B cell (primary cell): ENCODE measurements around the gene LRPPRC. TPM values are rescaled to one million over a fixed set of nuclear protein-coding genes. Genes with fewer than 3 reads are reported as not detected.

Experiments used
- ATAC-seq: fragments of 200-7000 bp; cut with Tn5 transposase; one replicate; pipeline ENCODE4 v1.10.0; 2021; ENCODE audit warnings: low read depth, mild to moderate bottlenecking, moderate number of reproducible peaks, moderate library complexity
- CTCF ChIA-PET: fragments of 350-600 bp; sonication (Branson Sonifier 250); formaldehyde crosslinking; loops from one replicate; lab custom pipeline; 2021; ENCODE audit warnings: antibody characterized with exemption, inconsistent platforms; lab: Charles Lee
- POLR2A ChIA-PET: fragments of 350-600 bp; sonication (Branson Sonifier 250); formaldehyde crosslinking; loops from one replicate; lab custom pipeline; 2021; ENCODE audit warnings: antibody characterized with exemption; lab: Charles Lee
- DNase-seq: peaks from one replicate; pipeline ENCODE4 v3.0.0; 2013
- H2AFZ ChIP-seq: 2 replicates; pipeline ENCODE4 v1.6.1; 2012; ENCODE audit warnings: mild to moderate bottlenecking, low read depth, low read length; ENCODE audit not compliant: insufficient read depth, poor library complexity, severe bottlenecking
- H3K27ac ChIP-seq, 2 donors: 1 replicate in 1 of 2; 2 replicates in 1 of 2; pipeline ENCODE4 v1.5.1; 2012 to 2013; ENCODE audit warnings: low read length in 2 of 2, mild to moderate bottlenecking in 2 of 2, moderate library complexity in 1 of 2
- H3K27me3 ChIP-seq, 4 experiments: fragments of 200-600 bp in 1 of 4; sonication (generic) in 1 of 4; replicated peaks in 1 of 4; 1 replicate in 2 of 4; 2 replicates in 2 of 4; pipeline versions ENCODE4 v1.6.1 to v1.7.0; 2013 to 2016; ENCODE audit warnings: low read length in 3 of 4, mild to moderate bottlenecking in 2 of 4, mixed read lengths in 1 of 4, moderate library complexity in 1 of 4; ENCODE audit not compliant: insufficient read depth in 4 of 4, control insufficient read depth in 3 of 4; ENCODE audit errors: control extremely low read depth in 1 of 4
- H3K36me3 ChIP-seq, 2 experiments: replicated peaks in 1 of 2; 1 replicate in 1 of 2; 2 replicates in 1 of 2; pipeline versions ENCODE4 v1.6.1 to v1.7.1; 2013; ENCODE audit warnings: low read length in 1 of 2; ENCODE audit not compliant: insufficient read depth in 2 of 2, control insufficient read depth in 1 of 2; ENCODE audit errors: control extremely low read depth in 1 of 2, extremely low read depth in 1 of 2
- H3K4me1 ChIP-seq, 2 donors: fragments of 200-600 bp in 1 of 2; sonication (generic) in 1 of 2; 1 replicate in 1 of 2; 2 replicates in 1 of 2; pipeline versions ENCODE4 v1.5.1 to v1.6.1; 2013 to 2017; ENCODE audit warnings: low read length in 2 of 2; ENCODE audit not compliant: control insufficient read depth in 2 of 2, insufficient read depth in 2 of 2
- H3K4me2 ChIP-seq: replicated peaks from 2 replicates; pipeline ENCODE3; 2012; ENCODE audit warnings: mild to moderate bottlenecking, low read depth, low read length; ENCODE audit not compliant: poor library complexity, severe bottlenecking
- H3K4me3 ChIP-seq, 5 experiments: fragments of 200-600 bp in 1 of 5; sonication (generic) in 1 of 5; 1 replicate in 3 of 5; 2 replicates in 2 of 5; pipeline versions ENCODE4 v1.5.1 to v1.7.0; 2011 to 2016; ENCODE audit warnings: low read length in 4 of 5, mild to moderate bottlenecking in 4 of 5, low read depth in 2 of 5, control low read depth in 1 of 5, moderate library complexity in 1 of 5; ENCODE audit not compliant: insufficient read depth in 1 of 5; ENCODE audit errors: control extremely low read depth in 1 of 5, extremely low read depth in 1 of 5
- H3K79me2 ChIP-seq: fragments of 200-600 bp; sonication (generic); one replicate; pipeline ENCODE4 v1.6.0; 2016; ENCODE audit warnings: low read length; ENCODE audit not compliant: control insufficient read depth, insufficient read depth
- H3K9ac ChIP-seq: fragments of 200-600 bp; sonication (generic); 2 replicates; pipeline ENCODE4 v1.6.1; 2017; ENCODE audit warnings: mild to moderate bottlenecking, low read length, moderate library complexity
- H3K9me3 ChIP-seq, 3 donors: one replicate each; pipeline versions ENCODE4 v1.6.1 to v1.7.1; 2013; ENCODE audit warnings: low read length in 2 of 3; ENCODE audit not compliant: control insufficient read depth in 2 of 3, insufficient read depth in 1 of 3; ENCODE audit errors: control extremely low read depth in 1 of 3
- H4K20me1 ChIP-seq: 2 replicates; pipeline ENCODE4 v1.6.0; 2012; ENCODE audit warnings: mild to moderate bottlenecking, low read length; ENCODE audit not compliant: insufficient read depth, control insufficient read depth, poor library complexity, severe bottlenecking
- H3K27ac Mint-ChIP-seq: one replicate; pipeline ENCODE4 v1.8.0; 2021; ENCODE audit warnings: mixed read lengths
- H3K27me3 Mint-ChIP-seq: one replicate; pipeline ENCODE4 v1.8.0; 2021; ENCODE audit warnings: mixed read lengths
- H3K4me1 Mint-ChIP-seq: one replicate; pipeline ENCODE4 v1.8.0; 2021; ENCODE audit warnings: mixed read lengths
- H3K4me3 Mint-ChIP-seq: one replicate; pipeline ENCODE4 v1.8.0; 2021; ENCODE audit warnings: mixed read lengths
- H3K9me3 Mint-ChIP-seq: one replicate; pipeline ENCODE4 v1.8.0; 2022; ENCODE audit warnings: mixed read lengths; ENCODE audit not compliant: insufficient read depth
- EZH2 ChIP-seq: IDR thresholded peaks from 2 replicates; pipeline ENCODE4 v1.6.1; 2012; ENCODE audit warnings: borderline replicate concordance, low read depth, mild to moderate bottlenecking, moderate library complexity, low read length; ENCODE audit not compliant: insufficient read depth, poor library complexity, severe bottlenecking
- WGBS: methylation state at CpG from one replicate; pipeline ENCODE4 v1.1.5; 2013; ENCODE audit warnings: missing lambda C conversion rate; ENCODE audit not compliant: insufficient coverage; 5-methylcytosine and 5-hydroxymethylcytosine counted together
- intact Hi-C: fragments of 100-400 bp; cut with micrococcal nuclease; formaldehyde crosslinking; loops from one replicate; pipeline ENCODE4 v1.10.0; 2022
- polyA plus RNA-seq: library from polyadenylated mRNA; depleted of rRNA; stranded (reverse); fragments of >200 nt; gene quantifications from 2 replicates; pipeline ENCODE4 v1.2.3, GENCODE V29; 2012
- total RNA-seq, 2 donors: library from RNA; stranded (reverse); fragments of 120-200 nt in 1 of 2; gene quantifications; 1 replicate in 1 of 2; 2 replicates in 1 of 2; pipeline versions ENCODE4 v1.2.3 to v1.2.4, GENCODE V29; 2013 to 2022
- TF ChIP-seq, protein P1 (sequence below): fragments of 200-600 bp; IDR thresholded peaks from one replicate; pipeline ENCODE4 v1.8.0; 2022; ENCODE audit warnings: antibody characterized with exemption, mild to moderate bottlenecking

Gene LRPPRC
- total and polyA plus RNA-seq, 2 donors (not counting 1 experiment from before 2014, with no cell fraction given), result 17.6 to 75.6 TPM

DNA sequence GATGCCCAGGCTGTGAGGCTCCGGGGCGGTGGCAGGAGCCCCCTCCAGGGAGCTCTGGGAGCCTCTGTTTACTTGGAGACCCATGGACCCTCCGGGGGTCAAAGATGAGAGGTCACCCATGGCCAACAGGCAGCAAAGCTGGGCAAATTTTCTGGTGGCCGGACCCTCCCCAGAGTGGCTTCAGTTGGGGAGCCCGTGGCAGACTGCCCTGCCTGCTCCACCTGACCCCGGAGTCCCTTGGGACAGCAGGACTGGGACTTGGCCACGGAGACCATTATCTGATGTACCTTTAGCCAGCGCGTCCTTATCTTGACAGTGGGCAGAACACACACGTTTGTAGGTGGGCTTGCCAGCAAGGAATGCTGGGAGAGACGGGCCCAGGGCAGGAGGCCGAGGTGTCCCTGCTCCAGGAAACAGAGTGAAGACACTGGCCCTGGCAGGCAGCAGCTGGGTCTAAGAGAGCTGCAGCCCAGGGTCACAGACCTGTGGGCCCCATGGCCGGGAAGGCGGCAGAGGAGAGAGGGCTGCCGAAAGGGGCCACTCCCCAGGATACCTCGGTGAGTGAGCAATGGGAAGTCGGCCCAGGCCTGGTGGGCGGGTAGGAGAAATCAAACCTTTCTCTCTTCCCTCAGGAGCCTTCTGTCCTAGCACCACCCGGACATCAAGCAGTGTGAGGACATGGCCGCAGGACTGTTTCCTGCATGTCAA, 157.1 kb downstream of the LRPPRC start, which contains the start of the genes ABCG5 and ABCG8:
TSS of gene ABCG5 (minus strand) at position 280 of the 708 bp plus-strand sequence. CDS start at position 120, 160 bp downstream.
TSS of gene ABCG8 (plus strand) at position 412 of the 708 bp plus-strand sequence. CDS start at position 495, 83 bp downstream.
- H3K4me3 Mint-ChIP-seq, result no peak within 1 kb of the TSS
- H3K79me2 ChIP-seq, result no peaks in the 10 kb centered on the region
- ChIA-PET CTCF (no interaction called here), POLR2A (no interaction called here)
- no peaks in the 10 kb centered on the region for H3K9me3 ChIP-seq
- H3K36me3 ChIP-seq, result no peaks in the 10 kb centered on the region
- H3K27ac ChIP-seq, result no peak within 1 kb of the TSS
- no peak within 1 kb of the TSS for H3K4me3 ChIP-seq
- no peaks in the 10 kb centered on the region for H3K4me1 ChIP-seq
- no peaks in the 10 kb centered on the region for H3K4me1 Mint-ChIP-seq
- no peak for DNase-seq
- 94% methylated on average over 15 of the region's 20 CpGs for WGBS
- intact Hi-C loops, result no loop called here
- H2AFZ ChIP-seq, result no peak within 1 kb of the TSS
- H3K9me3 Mint-ChIP-seq, result no peaks in the 10 kb centered on the region
- H3K27me3 ChIP-seq, result peaks cover 0 to 4% (median 0%) of the 10 kb centered on the region in 4 experiments
- ATAC-seq, result no peak
- no peak within 1 kb of the TSS for H3K27ac Mint-ChIP-seq
- TF ChIP-seq EZH2, result no peak
- TF ChIP-seq, protein P1, sequence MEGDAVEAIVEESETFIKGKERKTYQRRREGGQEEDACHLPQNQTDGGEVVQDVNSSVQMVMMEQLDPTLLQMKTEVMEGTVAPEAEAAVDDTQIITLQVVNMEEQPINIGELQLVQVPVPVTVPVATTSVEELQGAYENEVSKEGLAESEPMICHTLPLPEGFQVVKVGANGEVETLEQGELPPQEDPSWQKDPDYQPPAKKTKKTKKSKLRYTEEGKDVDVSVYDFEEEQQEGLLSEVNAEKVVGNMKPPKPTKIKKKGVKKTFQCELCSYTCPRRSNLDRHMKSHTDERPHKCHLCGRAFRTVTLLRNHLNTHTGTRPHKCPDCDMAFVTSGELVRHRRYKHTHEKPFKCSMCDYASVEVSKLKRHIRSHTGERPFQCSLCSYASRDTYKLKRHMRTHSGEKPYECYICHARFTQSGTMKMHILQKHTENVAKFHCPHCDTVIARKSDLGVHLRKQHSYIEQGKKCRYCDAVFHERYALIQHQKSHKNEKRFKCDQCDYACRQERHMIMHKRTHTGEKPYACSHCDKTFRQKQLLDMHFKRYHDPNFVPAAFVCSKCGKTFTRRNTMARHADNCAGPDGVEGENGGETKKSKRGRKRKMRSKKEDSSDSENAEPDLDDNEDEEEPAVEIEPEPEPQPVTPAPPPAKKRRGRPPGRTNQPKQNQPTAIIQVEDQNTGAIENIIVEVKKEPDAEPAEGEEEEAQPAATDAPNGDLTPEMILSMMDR, result no peak
- H4K20me1 ChIP-seq, result no peaks in the 10 kb centered on the region
- no peak within 1 kb of the TSS for H3K4me2 ChIP-seq
- H3K9ac ChIP-seq, result no peak within 1 kb of the TSS
- H3K27me3 Mint-ChIP-seq, result peaks cover 10% of the 10 kb centered on the region

DNA sequence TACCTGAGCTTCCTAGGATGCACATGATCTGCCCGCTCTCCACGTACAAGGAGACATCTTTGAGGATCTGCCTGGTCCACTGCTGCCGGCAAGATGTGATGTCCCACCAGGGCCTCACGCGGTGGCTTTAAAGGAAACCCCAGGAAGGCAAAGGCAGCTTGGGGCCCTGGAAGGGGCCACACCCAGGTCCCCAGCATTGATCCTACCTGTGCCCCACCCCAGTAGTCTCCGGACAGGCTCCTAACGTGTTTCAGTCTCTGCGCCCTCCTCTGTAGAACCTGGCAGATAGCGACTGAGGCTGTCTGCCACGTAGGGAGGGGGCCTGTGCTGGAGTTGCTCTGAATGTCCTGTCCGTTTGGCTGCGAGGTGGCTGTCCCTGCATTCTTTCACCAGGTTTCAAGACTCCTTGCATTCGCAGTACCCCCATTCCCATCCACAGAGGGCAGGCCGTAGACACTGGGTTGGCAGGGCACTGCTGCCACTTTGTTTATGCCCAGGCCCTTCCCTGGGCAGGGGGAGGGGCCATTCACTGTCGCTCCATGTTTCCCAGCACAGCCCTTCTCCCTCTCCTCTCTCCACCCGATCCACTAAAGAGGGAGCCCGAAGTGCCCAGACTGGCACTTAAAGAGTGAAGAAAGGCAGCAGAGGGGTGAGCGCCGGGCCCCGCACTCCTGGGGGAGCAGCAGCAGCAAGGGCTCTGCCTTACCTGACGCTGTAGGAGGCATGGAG, 157.8 kb downstream of the LRPPRC start:
- H3K27ac ChIP-seq, result no peak overlapping the region
- POLR2A ChIA-PET, result no interaction called here
- no peak overlapping the region for H3K9ac ChIP-seq
- Mint-ChIP-seq H3K9me3 (no peaks in the 10 kb centered on the region), H3K27me3 (peaks cover 12% of the 10 kb centered on the region), H3K4me3 (no peak overlapping the region), H3K4me1 (no peaks in the 10 kb centered on the region), H3K27ac (no peak overlapping the region)
- CTCF ChIA-PET, result no interaction called here
- H3K36me3 ChIP-seq, result no peaks in the 10 kb centered on the region
- H3K9me3 ChIP-seq, result no peaks in the 10 kb centered on the region
- H2AFZ ChIP-seq, result no peak overlapping the region
- ATAC-seq, result no peak
- no peak overlapping the region for H3K4me3 ChIP-seq
- peaks cover 0 to 4% (median 0%) of the 10 kb centered on the region in 4 experiments for H3K27me3 ChIP-seq
- H3K4me2 ChIP-seq, result no peak overlapping the region
- intact Hi-C loops, result no loop called here
- no peak for TF ChIP-seq EZH2
- TF ChIP-seq, protein P1, result no peak
- no peaks in the 10 kb centered on the region for H3K4me1 ChIP-seq
- no peaks in the 10 kb centered on the region for H3K79me2 ChIP-seq
- no peaks in the 10 kb centered on the region for H4K20me1 ChIP-seq
- 94% methylated on average over 19 of the region's 21 CpGs for WGBS
- DNase-seq, result no peak
